ENCODE measurements around the gene MYLK. TPM values are rescaled to one million over a fixed set of nuclear protein-coding genes. Genes with fewer than 3 reads are reported as not detected.

MYLK gene
- total RNA-seq, 1 donor from 2014 or later, result 4.3 TPM

- Mint-ChIP-seq H3K27ac (ENCODE audit: unreplicated experiment) (no peak overlapping the region), H3K4me1 (ENCODE audit: low read depth, unreplicated experiment) (no peaks in the 10 kb centered on the region), H3K36me3 (ENCODE audit: unreplicated experiment) (peaks cover 30% of the 10 kb centered on the region), H3K27me3 (ENCODE audit: unreplicated experiment) (no peaks in the 10 kb centered on the region), H3K9me3 (ENCODE audit: unreplicated experiment) (peaks cover 2% of the 10 kb centered on the region), H3K4me3 (ENCODE audit: unreplicated experiment) (no peak overlapping the region)
- no peak for TF ChIP-seq CTCF (IDR thresholded peaks at IDR 0.05; ENCODE audit: partially characterized antibody, unreplicated experiment)
- no peak for DNase-seq
Measured at GRCh38 chr3:123920868-123921267, 36.7 kb upstream of the MYLK start.

DNA sequence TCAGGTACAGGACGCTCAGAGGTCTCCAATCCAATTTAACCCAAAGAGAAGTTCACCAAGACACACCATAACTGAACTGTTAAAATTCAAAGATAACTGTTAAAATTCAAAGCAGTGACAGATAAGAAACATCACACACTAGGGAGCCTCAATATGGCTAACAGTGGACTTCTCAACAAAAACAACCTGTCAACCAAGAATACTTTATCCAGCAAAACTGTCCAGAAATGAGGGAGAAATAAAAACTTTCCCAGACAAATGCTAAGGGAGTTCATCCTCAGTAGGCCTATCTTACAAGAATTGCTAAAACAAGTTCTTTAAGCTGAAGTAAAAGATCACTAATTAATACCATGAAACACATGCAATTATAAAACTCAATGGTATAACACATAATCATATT, 36.3 kb upstream of the MYLK start:
- no peak for DNase-seq
- no peak for TF ChIP-seq CTCF (IDR thresholded peaks at IDR 0.05; ENCODE audit: partially characterized antibody, unreplicated experiment)
- no peak overlapping the region for H3K27ac Mint-ChIP-seq (ENCODE audit: unreplicated experiment)
- H3K36me3 Mint-ChIP-seq (ENCODE audit: unreplicated experiment), result peaks cover 30% of the 10 kb centered on the region
- H3K4me3 Mint-ChIP-seq (ENCODE audit: unreplicated experiment), result no peak overlapping the region
- peaks cover 2% of the 10 kb centered on the region for H3K9me3 Mint-ChIP-seq (ENCODE audit: unreplicated experiment)
- H3K4me1 Mint-ChIP-seq (ENCODE audit: low read depth, unreplicated experiment), result no peaks in the 10 kb centered on the region
- no peaks in the 10 kb centered on the region for H3K27me3 Mint-ChIP-seq (ENCODE audit: unreplicated experiment)

DNA sequence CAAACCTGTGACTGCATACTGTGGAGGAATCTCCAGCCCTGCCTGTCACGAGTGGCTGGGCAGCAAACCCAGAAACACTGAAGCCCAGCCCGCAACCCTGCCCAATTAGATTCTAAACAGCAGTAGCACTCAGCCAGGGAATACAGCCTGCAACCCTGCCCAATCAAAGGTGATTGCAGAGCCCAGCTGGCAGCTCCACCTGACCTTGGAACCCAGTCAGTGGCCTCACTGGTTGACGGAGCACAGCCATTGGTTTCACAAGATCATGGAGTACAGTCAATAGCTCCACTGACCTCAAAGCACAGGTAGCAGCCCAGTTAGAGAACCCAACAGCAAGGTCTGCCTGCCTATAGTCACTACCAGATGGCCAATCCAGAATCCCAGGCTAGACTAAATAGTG, 35.2 kb upstream of the MYLK start:
- Mint-ChIP-seq H3K4me3 (ENCODE audit: unreplicated experiment) (no peak overlapping the region), H3K9me3 (ENCODE audit: unreplicated experiment) (peaks cover 2% of the 10 kb centered on the region), H3K36me3 (ENCODE audit: unreplicated experiment) (peaks cover 30% of the 10 kb centered on the region), H3K27ac (ENCODE audit: unreplicated experiment) (no peak overlapping the region), H3K4me1 (ENCODE audit: low read depth, unreplicated experiment) (no peaks in the 10 kb centered on the region), H3K27me3 (ENCODE audit: unreplicated experiment) (no peaks in the 10 kb centered on the region)
- DNase-seq, result no peak
- TF ChIP-seq CTCF (IDR thresholded peaks at IDR 0.05; ENCODE audit: partially characterized antibody, unreplicated experiment), result no peak

GRCh38 chr3:123914829-123915228, 30.7 kb upstream of the MYLK start:
- Mint-ChIP-seq H3K4me1 (ENCODE audit: low read depth, unreplicated experiment) (no peaks in the 10 kb centered on the region), H3K27me3 (ENCODE audit: unreplicated experiment) (no peaks in the 10 kb centered on the region), H3K9me3 (ENCODE audit: unreplicated experiment) (no peaks in the 10 kb centered on the region), H3K36me3 (ENCODE audit: unreplicated experiment) (peaks cover under 1% of the 10 kb centered on the region), H3K4me3 (ENCODE audit: unreplicated experiment) (no peak overlapping the region), H3K27ac (ENCODE audit: unreplicated experiment) (no peak overlapping the region)
- no peak for DNase-seq
- TF ChIP-seq CTCF (IDR thresholded peaks at IDR 0.05; ENCODE audit: partially characterized antibody, unreplicated experiment), result no peak

DNA sequence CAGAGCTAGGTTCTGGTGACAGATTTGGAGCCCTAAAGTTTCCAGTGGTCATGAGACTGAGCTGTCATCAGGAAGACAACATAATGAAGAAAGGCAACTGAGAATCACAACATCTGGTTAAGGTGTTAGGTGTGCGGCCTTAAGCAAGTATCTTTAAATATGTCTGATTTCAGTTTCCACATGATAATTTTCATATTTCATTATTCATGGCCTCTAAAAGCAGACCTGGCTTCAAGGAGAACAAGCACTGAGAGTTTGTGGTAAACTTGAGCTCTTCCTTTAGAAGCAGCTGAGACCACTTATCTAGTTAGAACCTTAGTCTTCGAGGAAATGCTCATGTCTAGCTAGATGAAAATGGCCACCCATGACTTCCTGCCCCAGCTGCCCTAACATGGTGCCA, 25.7 kb upstream of the MYLK start:
- no peak for TF ChIP-seq CTCF (IDR thresholded peaks at IDR 0.05; ENCODE audit: partially characterized antibody, unreplicated experiment)
- H3K36me3 Mint-ChIP-seq (ENCODE audit: unreplicated experiment), result no peaks in the 10 kb centered on the region
- no peak overlapping the region for H3K4me3 Mint-ChIP-seq (ENCODE audit: unreplicated experiment)
- no peaks in the 10 kb centered on the region for H3K27me3 Mint-ChIP-seq (ENCODE audit: unreplicated experiment)
- H3K4me1 Mint-ChIP-seq (ENCODE audit: low read depth, unreplicated experiment), result no peaks in the 10 kb centered on the region
- no peaks in the 10 kb centered on the region for H3K9me3 Mint-ChIP-seq (ENCODE audit: unreplicated experiment)
- no peak for DNase-seq
- no peak overlapping the region for H3K27ac Mint-ChIP-seq (ENCODE audit: unreplicated experiment)
